A549 (cell line): Measurements from ENCODE around the gene DNAJC7. TPM values are rescaled to one million over a fixed set of nuclear protein-coding genes. Genes with fewer than 3 reads are reported as not detected.
A peak's percentile ranks its signal among the peaks of the same experiment; 100 is the strongest.

ENCODE experiments used
- ATAC-seq, 2 experiments: fragments of 200-7000 bp in 1 of 2; fragments of >200 bp in 1 of 2; cut with Nextera tagmentation in 1 of 2; cut with Tn5 transposase in 1 of 2; 3 replicates each; pipeline versions ENCODE4 v1.8.0 to v1.9.1; 2018 to 2020; ENCODE audit warnings: mild to moderate bottlenecking in 1 of 2, moderate library complexity in 1 of 2
- CTCF ChIA-PET: fragments of 300-600 bp; sonication (Branson Sonifier 250); formaldehyde crosslinking; extraction: SDS; loops from one replicate; lab custom pipeline; 2021; ENCODE audit warnings: antibody characterized with exemption, inconsistent platforms; lab: Yijun Ruan, JAX
- POLR2A ChIA-PET: fragments of 350-600 bp; formaldehyde crosslinking; extraction: SDS; loops from one replicate; lab custom pipeline; 2021; ENCODE audit warnings: antibody characterized with exemption, inconsistent platforms; lab: Yijun Ruan, JAX
- DNase-seq, 2 experiments: peaks; one replicate each; pipeline versions ENCODE4 v3.0.0 to v3.0.0-alpha.2; 2011 to 2016; ENCODE audit warnings: low read depth in 1 of 2, low spot score in 1 of 2
- FAIRE-seq: peaks from 2 replicates; lab custom pipeline; 2011; peaks lifted over from hg19 to GRCh38; lab: Jason Lieb, UNC
- H3K27ac ChIP-seq, 2 experiments: fragments of >200 bp; sonication (Bioruptor Twin); formaldehyde crosslinking; 3 replicates each; pipeline ENCODE4 v1.5.1; 2016 to 2017
- H3K4me1 ChIP-seq: fragments of >200 bp; sonication (Bioruptor Twin); formaldehyde crosslinking; 3 replicates; pipeline ENCODE4 v1.6.1; 2016
- H3K4me2 ChIP-seq: fragments of >200 bp; sonication (Bioruptor Twin); formaldehyde crosslinking; 3 replicates; pipeline ENCODE4 v1.6.1; 2016
- H3K4me3 ChIP-seq: fragments of >200 bp; sonication (Bioruptor Twin); formaldehyde crosslinking; 3 replicates; pipeline ENCODE4 v1.5.1; 2016
- H3K9me3 ChIP-seq: fragments of >200 bp; sonication (Bioruptor Twin); formaldehyde crosslinking; 3 replicates; pipeline ENCODE4 v1.6.1; 2016
- ATOH8 ChIP-seq: fragments of 250-450 bp; sonication (Bioruptor Pico); IDR thresholded peaks from 2 replicates; pipeline ENCODE4 v1.5.0; 2020; ENCODE audit warnings: low read depth, mild to moderate bottlenecking, moderate library complexity
- BCL3 ChIP-seq: fragments of >200 bp; sonication (Bioruptor Twin); formaldehyde crosslinking; IDR thresholded peaks from 3 replicates; pipeline ENCODE4 v1.6.1; 2016
- BHLHE40 ChIP-seq: IDR thresholded peaks from 2 replicates; pipeline ENCODE4 v1.6.1; 2012; ENCODE audit warnings: low read depth, low read length, inconsistent platforms
- CBX2 ChIP-seq: fragments of 200-600 bp; sonication (generic); IDR thresholded peaks from 2 replicates; pipeline ENCODE4 v1.6.1; 2016; ENCODE audit warnings: low read depth, mild to moderate bottlenecking, borderline replicate concordance
- CBX8 ChIP-seq: fragments of 200-600 bp; sonication (generic); IDR thresholded peaks from 2 replicates; pipeline ENCODE4 v1.6.1; 2016
- E2F6 ChIP-seq: IDR thresholded peaks from 2 replicates; pipeline ENCODE4 v1.6.1; 2012; ENCODE audit warnings: low read depth, borderline replicate concordance
- EHMT2 ChIP-seq: fragments of 200-600 bp; sonication (generic); IDR thresholded peaks from 2 replicates; pipeline ENCODE4 v1.6.1; 2016; ENCODE audit warnings: antibody characterized with exemption, low read depth, mild to moderate bottlenecking, moderate library complexity
- EP300 ChIP-seq, 2 experiments: fragments of >200 bp; sonication (Bioruptor Twin); formaldehyde crosslinking; IDR thresholded peaks; 2 replicates in 1 of 2; 3 replicates in 1 of 2; pipeline ENCODE4 v1.6.1; 2016 to 2017
- ESRRA ChIP-seq: fragments of 150-350 bp; IDR thresholded peaks from 2 replicates; pipeline ENCODE4 v1.6.1; 2014; ENCODE audit warnings: mild to moderate bottlenecking, low read length, borderline replicate concordance
- FOSB ChIP-seq: fragments of 250-450 bp; sonication (Bioruptor Pico); IDR thresholded peaks from 2 replicates; pipeline ENCODE4 v1.5.0; 2020; ENCODE audit warnings: mild to moderate bottlenecking, moderate library complexity
- FOSL2 ChIP-seq, 2 experiments: fragments of 450-650 bp in 1 of 2; fragments of >200 bp in 1 of 2; sonication (Bioruptor Twin) in 1 of 2; formaldehyde crosslinking; IDR thresholded peaks; 2 replicates each; pipeline versions ENCODE4 v1.5.0 to v1.6.1; 2016 to 2020; ENCODE audit warnings: mild to moderate bottlenecking in 1 of 2, moderate library complexity in 1 of 2
- FOXS1 ChIP-seq: fragments of 250-450 bp; sonication (Bioruptor Pico); IDR thresholded peaks from 2 replicates; pipeline ENCODE4 v1.5.0; 2020; ENCODE audit warnings: mild to moderate bottlenecking, moderate library complexity
- GATA3 ChIP-seq: IDR thresholded peaks from 2 replicates; pipeline ENCODE4 v1.6.1; 2012; ENCODE audit warnings: borderline replicate concordance
- HES2 ChIP-seq: fragments of >200 bp; sonication (Bioruptor Twin); formaldehyde crosslinking; IDR thresholded peaks from 2 replicates; pipeline ENCODE4 v1.6.1; 2016
- HEYL ChIP-seq: fragments of 250-450 bp; sonication (Bioruptor Pico); IDR thresholded peaks from 2 replicates; pipeline ENCODE4 v1.8.0; 2021; ENCODE audit warnings: mild to moderate bottlenecking, moderate library complexity
- HOXA7 ChIP-seq: fragments of 250-450 bp; sonication (Bioruptor Pico); IDR thresholded peaks from 2 replicates; pipeline ENCODE4 v1.5.0; 2020; ENCODE audit warnings: mild to moderate bottlenecking, moderate library complexity
- HOXB13 ChIP-seq: fragments of 250-450 bp; sonication (Bioruptor Pico); IDR thresholded peaks from 2 replicates; pipeline ENCODE4 v1.5.0; 2020; ENCODE audit warnings: low read depth, mild to moderate bottlenecking, moderate library complexity
- JUN ChIP-seq, 2 experiments: fragments of >200 bp; sonication (Bioruptor Twin); formaldehyde crosslinking; IDR thresholded peaks; 2 replicates in 1 of 2; 3 replicates in 1 of 2; pipeline ENCODE4 v1.6.1; 2016 to 2017
- KDM1A ChIP-seq: fragments of 200-600 bp; sonication (generic); IDR thresholded peaks from 2 replicates; pipeline ENCODE4 v1.6.1; 2016; ENCODE audit warnings: low read depth, mild to moderate bottlenecking
- KDM5A ChIP-seq: fragments of 200-600 bp; sonication (generic); IDR thresholded peaks from 2 replicates; pipeline ENCODE4 v1.6.1; 2016; ENCODE audit warnings: antibody characterized with exemption, mild to moderate bottlenecking
- MAFK ChIP-seq: fragments of 450-650 bp; IDR thresholded peaks from 2 replicates; pipeline ENCODE4 v1.6.1; 2014; ENCODE audit not compliant: partially characterized antibody
- MAX ChIP-seq: IDR thresholded peaks from 2 replicates; pipeline ENCODE4 v1.6.1; 2012
- MAZ ChIP-seq: fragments of 150-350 bp; IDR thresholded peaks from 2 replicates; pipeline ENCODE4 v1.6.1; 2014; ENCODE audit warnings: antibody characterized with exemption, low read depth, low read length, borderline replicate concordance
- NFE2L2 ChIP-seq: fragments of 150-350 bp; conservative IDR thresholded peaks from 2 replicates; pipeline ENCODE4 v1.6.1; 2014; ENCODE audit warnings: low read length
- NPAS2 ChIP-seq: fragments of 250-450 bp; sonication (Bioruptor Pico); IDR thresholded peaks from 2 replicates; pipeline ENCODE4 v1.8.0; 2022; ENCODE audit warnings: mild to moderate bottlenecking, moderate library complexity, borderline replicate concordance
- PBX3 ChIP-seq: IDR thresholded peaks from 2 replicates; pipeline ENCODE4 v1.6.1; 2012
- POLR2AphosphoS2 ChIP-seq: conservative IDR thresholded peaks from 2 replicates; pipeline ENCODE4 v1.6.1; 2012; ENCODE audit warnings: low read length, improper control_type of control experiment, inconsistent platforms
- RAD21 ChIP-seq, 2 experiments: fragments of >200 bp in 1 of 2; sonication (Bioruptor Twin) in 1 of 2; formaldehyde crosslinking in 1 of 2; IDR thresholded peaks in 1 of 2; conservative IDR thresholded peaks in 1 of 2; 2 replicates in 1 of 2; 3 replicates in 1 of 2; pipeline ENCODE4 v1.6.1; 2012 to 2018; ENCODE audit warnings: inconsistent platforms in 1 of 2
- RARB ChIP-seq: fragments of 250-450 bp; sonication (Bioruptor Pico); IDR thresholded peaks from 2 replicates; pipeline ENCODE4 v1.8.0; 2021; ENCODE audit warnings: mild to moderate bottlenecking, moderate library complexity
- RFX5 ChIP-seq: fragments of 450-650 bp; IDR thresholded peaks from 2 replicates; pipeline ENCODE4 v1.7.1; 2014; ENCODE audit warnings: antibody characterized with exemption, mild to moderate bottlenecking, moderate library complexity
- RNF2 ChIP-seq: fragments of 200-600 bp; sonication (generic); IDR thresholded peaks from 2 replicates; pipeline ENCODE4 v1.6.1; 2016; ENCODE audit warnings: low read depth, mild to moderate bottlenecking, antibody characterized with exemption, moderate library complexity, borderline replicate concordance
- SMC3 ChIP-seq: fragments of >200 bp; sonication (Bioruptor Twin); formaldehyde crosslinking; IDR thresholded peaks from 3 replicates; pipeline ENCODE4 v1.6.1; 2018; ENCODE audit warnings: inconsistent platforms
- ZNF302 ChIP-seq: fragments of 250-450 bp; sonication (Bioruptor Pico); IDR thresholded peaks from 2 replicates; pipeline ENCODE4 v1.9.0; 2021; ENCODE audit warnings: inconsistent platforms, mild to moderate bottlenecking, moderate library complexity
- WGBS: methylation state at CpG from one replicate; pipeline ENCODE4 v1.1.6; 2017; ENCODE audit errors: missing lambda C conversion rate; 5-methylcytosine and 5-hydroxymethylcytosine counted together
- polyA minus RNA-seq: library from RNA; depleted of rRNA, polyadenylated mRNA; stranded (reverse); fragments of >200 nt; gene quantifications from 2 replicates; pipeline ENCODE4 v1.2.3, GENCODE V29; 2011; rRNA and poly(A)+ RNA removed
- polyA plus RNA-seq, 4 experiments: library from polyadenylated mRNA; depleted of rRNA in 3 of 4; stranded (reverse); fragments of >200 nt; fragmentation: RNase III in 1 of 4; extraction: RNeasy Plus Mini Kit Qiagen cat#74134 plus additional on column Dnase treatment in 1 of 4; gene quantifications; 2 replicates in 3 of 4; 3 replicates in 1 of 4; pipeline ENCODE4 v1.2.3, GENCODE V29; 2011 to 2017

The DNAJC7 gene
- polyA plus RNA-seq (2011; rRNA removed) (95.3 and 116 TPM in 2 replicates), polyA plus RNA-seq (2017; fragmentation: RNase III; extraction: RNeasy Plus Mini Kit Qiagen cat#74134 plus additional on column Dnase treatment) (140 to 161 TPM (median 148 TPM) in 3 replicates), polyA minus RNA-seq (71.3 and 71.5 TPM in 2 replicates)
- 48.6 and 54.5 TPM in 2 replicates for polyA plus RNA-seq (2012; cell fraction: cytosol; rRNA removed)
- 18.1 and 33.8 TPM in 2 replicates for polyA plus RNA-seq (2012; cell fraction: nucleus; rRNA removed)

GRCh38 chr17:42016941-42017865 lies at the start of gene DNAJC7:
Gene DNAJC7 (minus strand): TSS chr17:42017439. CDS start chr17:42017416, 23 bp downstream.
- Histone ChIP-seq H3K9me3 (no peaks in the 10 kb centered on the region), H3K4me3 (peak within 1 kb of the TSS; percentile 72), H3K4me2 (peak within 1 kb of the TSS; percentile 87), H3K4me1 (peaks cover 25% of the 10 kb centered on the region), H3K27ac (peak within 1 kb of the TSS; percentile 93 to 94)
- ATAC-seq (peak; percentile 92 to 95), FAIRE-seq (no peak), DNase-seq (peak; percentile 96 to 98)
- CTCF ChIA-PET: interaction anchor here (0.6 to 19.4 kb wide), 15 partner anchors 7 to 121 kb away, joined by 3 to 658 read pairs (median 8); partner anchors contain the start of genes CNP, DHX58, HSPB9 and KAT2A
- POLR2A ChIA-PET: interaction anchor here (0.5 to 2.3 kb wide), 28 partner anchors 8 to 1916 kb away, joined by 3 to 27 read pairs (median 3); partner anchors contain the start of genes CNP, KAT2A, ODAD4 and STAT5A
- WGBS: 1% methylated on average over 54 of the region's 70 CpGs
- TF ChIP-seq MAFK (no peak), ZNF302 (CRISPR knock-in tag) (no peak), E2F6 (0 out of 2 replicates have a peak, but pooled peaks have one; percentile 26), KDM5A (peak; percentile 56; the same call in 1 of the 2 replicates), BHLHE40 (no peak), EP300 (IDR thresholded peaks at IDR 0.05) (no peak), HES2 (no peak), JUN (IDR thresholded peaks at IDR 0.05) (peak; percentile 81 to 97; a peak in 4 of 5 replicates), FOSL2 (IDR thresholded peaks at IDR 0.05) (no peak), FOSL2 (CRISPR knock-in tag; IDR thresholded peaks at IDR 0.05) (no peak), RNF2 (no peak), KDM1A (no peak), PBX3 (no peak), RARB (CRISPR knock-in tag) (no peak), SMC3 (peak; percentile 38), RAD21 (conservative IDR thresholded peaks at IDR 0.05 in 1 of 2, IDR thresholded peaks at IDR 0.05 in 1 of 2) (no peak), EHMT2 (no peak), BCL3 (peak; percentile 77; the same call in 2 of the 3 replicates), HEYL (CRISPR knock-in tag) (no peak), ESRRA (no peak), NFE2L2 (no peak), CBX8 (no peak), ATOH8 (CRISPR knock-in tag) (no peak), FOSB (CRISPR knock-in tag) (no peak), NPAS2 (CRISPR knock-in tag) (no peak), MAZ (no peak), MAX (peak; percentile 86), GATA3 (no peak), FOXS1 (no peak), RFX5 (no peak), CBX2 (no peak), POLR2AphosphoS2 (no peak), HOXB13 (no peak), HOXA7 (CRISPR knock-in tag) (no peak)
